Chondrocyte (in vitro differentiated cells): ENCODE data around the gene MTR. TPM values are rescaled to one million over a fixed set of nuclear protein-coding genes. Genes with fewer than 3 reads are reported as not detected.
A peak's percentile ranks its signal among the peaks of the same experiment; 100 is the strongest.

ENCODE experiments used
- DNase-seq: peaks from one replicate; pipeline ENCODE4 v3.0.0; 2021; ENCODE audit warnings: mixed read lengths, low spot score
- H3K27ac Mint-ChIP-seq: one replicate; pipeline ENCODE4 v1.8.0; 2021; ENCODE audit warnings: mild to moderate bottlenecking, moderate library complexity, mixed read lengths; ENCODE audit not compliant: unreplicated experiment
- H3K27me3 Mint-ChIP-seq: 2 replicates; pipeline ENCODE4 v1.8.0; 2021; ENCODE audit warnings: low read depth, mixed read lengths
- H3K36me3 Mint-ChIP-seq: 2 replicates; pipeline ENCODE4 v1.8.0; 2021; ENCODE audit warnings: low read depth, mixed read lengths
- H3K4me1 Mint-ChIP-seq: 2 replicates; pipeline ENCODE4 v1.8.0; 2021; ENCODE audit warnings: low read depth, mild to moderate bottlenecking, mixed read lengths
- H3K4me3 Mint-ChIP-seq: one replicate; pipeline ENCODE4 v1.8.0; 2021; ENCODE audit warnings: mild to moderate bottlenecking, moderate library complexity, mixed read lengths; ENCODE audit not compliant: unreplicated experiment
- H3K9me3 Mint-ChIP-seq: 2 replicates; pipeline ENCODE4 v1.8.0; 2021; ENCODE audit warnings: low read depth, mixed read lengths
- CTCF ChIP-seq: fragments of 200-600 bp; sonication (generic); IDR thresholded peaks from 2 replicates; pipeline ENCODE4 v1.5.0; 2021; ENCODE audit warnings: antibody characterized with exemption, mild to moderate bottlenecking, moderate library complexity
- total RNA-seq: library from RNA; stranded (reverse); gene quantifications from 3 replicates; pipeline ENCODE4 v1.2.1, GENCODE V29; 2021

The MTR gene
- total RNA-seq, 1 donor from 2014 or later = 39.1 TPM

GRCh38 chr1:236864996-236865817, 70.1 kb downstream of the MTR start:
- no peak for DNase-seq
- H3K36me3 Mint-ChIP-seq = peaks cover 44% of the 10 kb centered on the region
- no peak for TF ChIP-seq CTCF
- H3K27ac Mint-ChIP-seq = peak overlapping the region; percentile 37
- no peaks in the 10 kb centered on the region for H3K27me3 Mint-ChIP-seq
- peaks cover 19% of the 10 kb centered on the region for H3K4me1 Mint-ChIP-seq
- peaks cover 10% of the 10 kb centered on the region for H3K9me3 Mint-ChIP-seq
- H3K4me3 Mint-ChIP-seq = no peak overlapping the region

GRCh38 chr1:236865818-236866155, 70.7 kb downstream of the MTR start:
- peaks cover 10% of the 10 kb centered on the region for H3K9me3 Mint-ChIP-seq
- peaks cover 19% of the 10 kb centered on the region for H3K4me1 Mint-ChIP-seq
- DNase-seq = no peak
- H3K4me3 Mint-ChIP-seq = no peak overlapping the region
- peaks cover 44% of the 10 kb centered on the region for H3K36me3 Mint-ChIP-seq
- no peak for TF ChIP-seq CTCF
- H3K27me3 Mint-ChIP-seq = no peaks in the 10 kb centered on the region
- H3K27ac Mint-ChIP-seq = peak overlapping the region; percentile 37

GRCh38 chr1:236868625-236869467, 73.8 kb downstream of the MTR start:
- Mint-ChIP-seq H3K27ac (no peak overlapping the region), H3K9me3 (peaks cover 10% of the 10 kb centered on the region), H3K36me3 (peaks cover 35% of the 10 kb centered on the region), H3K27me3 (no peaks in the 10 kb centered on the region), H3K4me3 (no peak overlapping the region), H3K4me1 (peaks cover 5% of the 10 kb centered on the region)
- TF ChIP-seq CTCF = peak; percentile 90
- DNase-seq = no peak

- no peak overlapping the region for H3K4me3 Mint-ChIP-seq
- peaks cover 10% of the 10 kb centered on the region for H3K9me3 Mint-ChIP-seq
- H3K27ac Mint-ChIP-seq = no peak overlapping the region
- DNase-seq = no peak
- TF ChIP-seq CTCF = no peak
- H3K4me1 Mint-ChIP-seq = peaks cover 5% of the 10 kb centered on the region
- H3K36me3 Mint-ChIP-seq = peaks cover 35% of the 10 kb centered on the region
- no peaks in the 10 kb centered on the region for H3K27me3 Mint-ChIP-seq
Measured at GRCh38 chr1:236869911-236870310, 74.8 kb downstream of the MTR start.

GRCh38 chr1:236870721-236871120, 75.6 kb downstream of the MTR start:
- no peak for TF ChIP-seq CTCF
- DNase-seq = no peak
- Mint-ChIP-seq H3K27ac (no peak overlapping the region), H3K4me3 (no peak overlapping the region), H3K9me3 (peaks cover 10% of the 10 kb centered on the region), H3K4me1 (no peaks in the 10 kb centered on the region), H3K36me3 (peaks cover 34% of the 10 kb centered on the region), H3K27me3 (no peaks in the 10 kb centered on the region)
